Measurements from ENCODE around the gene CD46.

The CD46 gene

GRCh38 chr1:207839083-207839413 lies 87.2 kb downstream of the CD46 start:
- in situ Hi-C loops (cut with MboI; ENCODE audit: low sequenced_read_pairs): no loop called here

DNA sequence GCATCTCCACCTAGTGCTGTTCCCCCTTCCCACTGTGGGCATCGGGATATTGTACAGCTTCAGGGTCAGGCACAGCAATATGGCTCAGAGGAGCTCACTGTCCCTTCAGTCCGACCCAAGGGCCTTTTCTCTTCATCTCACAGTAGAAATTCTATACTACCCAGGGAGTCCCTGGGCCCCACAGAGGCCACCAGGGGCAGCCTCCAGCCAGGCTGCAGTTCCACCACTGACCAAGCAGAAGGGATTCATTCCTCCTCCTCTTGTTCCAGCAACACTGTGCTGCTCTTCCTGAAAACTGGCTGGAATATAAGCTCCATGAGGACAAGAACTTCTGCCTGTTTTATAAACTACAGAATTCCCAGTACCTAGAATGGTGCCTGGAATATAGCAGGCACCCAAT lies 88.5 kb downstream of the CD46 start:
- in situ Hi-C loops (cut with MboI; ENCODE audit: low sequenced_read_pairs): no loop called here

DNA sequence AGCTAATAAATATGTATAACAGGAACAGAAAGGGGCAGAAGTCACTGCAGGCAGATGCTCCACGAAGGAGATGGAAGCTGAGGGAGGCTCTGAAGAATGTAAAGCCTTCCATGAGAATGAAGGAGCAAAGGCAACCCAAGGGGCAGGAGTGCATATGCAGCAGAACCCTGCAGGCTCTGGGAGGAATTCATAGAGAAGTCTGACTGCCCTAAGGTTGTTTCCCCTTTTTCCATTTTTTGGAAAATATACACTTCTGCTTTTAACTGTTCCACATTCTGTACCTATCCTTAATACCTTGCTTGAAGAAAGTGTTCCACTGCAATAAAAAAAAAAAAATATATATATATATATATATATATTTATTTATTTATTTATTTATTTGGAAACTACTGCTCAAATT lies 89.4 kb downstream of the CD46 start:
- in situ Hi-C loops (cut with MboI; ENCODE audit: low sequenced_read_pairs): no loop called here

DNA sequence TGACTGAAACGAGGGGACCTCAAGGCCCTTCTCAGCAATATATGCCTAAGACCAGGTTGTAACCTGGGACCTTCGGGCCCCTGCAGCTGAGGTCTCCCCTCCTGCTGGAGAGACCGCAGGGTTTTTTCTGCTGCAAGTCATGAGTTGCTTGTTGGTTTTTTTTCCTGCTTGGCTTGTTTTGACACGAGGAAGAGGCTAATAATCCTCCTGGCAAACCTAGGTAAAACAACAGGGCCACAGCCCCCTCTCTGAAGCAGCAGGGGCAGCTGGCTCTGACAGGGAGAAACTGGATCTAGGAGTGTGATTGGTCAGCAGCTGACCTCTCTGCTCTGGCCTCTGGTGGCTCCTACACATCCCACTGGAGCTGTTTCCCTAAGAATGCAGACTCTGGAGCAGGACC lies 90.0 kb downstream of the CD46 start:
- in situ Hi-C loops (cut with MboI; ENCODE audit: low sequenced_read_pairs): no loop called here

DNA sequence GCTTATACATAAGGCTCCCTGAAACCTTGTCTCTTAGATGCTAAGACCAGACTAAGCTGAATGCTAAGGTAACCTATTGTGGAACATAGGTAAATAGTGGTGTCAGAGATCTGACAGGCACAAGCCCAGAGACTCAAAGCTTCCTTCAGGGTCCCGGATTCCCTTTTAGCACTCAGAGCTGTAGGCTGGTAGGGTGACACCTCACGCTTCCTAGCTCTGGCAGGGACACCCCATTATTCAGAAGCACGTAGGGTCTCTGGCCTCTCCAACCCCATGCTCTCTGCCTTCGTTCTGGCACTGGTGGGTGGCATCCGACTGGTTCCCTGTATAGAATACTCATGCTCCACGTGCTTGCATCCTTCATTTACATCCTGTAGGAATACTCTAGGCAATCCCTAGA lies 90.7 kb downstream of the CD46 start:
- in situ Hi-C loops (cut with MboI; ENCODE audit: low sequenced_read_pairs): no loop called here

DNA sequence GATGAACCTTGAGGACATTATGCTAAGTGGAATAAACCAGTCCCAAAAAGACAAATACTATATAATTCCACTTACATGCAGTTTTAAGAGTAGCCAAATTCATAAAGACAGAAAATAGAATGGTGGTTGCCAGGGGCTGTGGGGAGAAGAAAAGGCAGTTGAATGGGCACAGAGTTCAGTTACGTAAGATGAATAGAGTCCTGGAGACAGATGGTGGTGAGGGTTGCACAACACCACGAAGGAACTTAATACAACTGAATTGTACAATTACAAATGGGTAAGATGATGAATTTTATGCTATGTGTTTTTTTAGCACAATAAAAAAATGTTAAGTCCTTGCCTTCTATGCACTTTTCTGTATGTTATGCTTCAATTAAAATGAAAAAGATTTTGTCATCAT lies 92.5 kb downstream of the CD46 start:
- in situ Hi-C loops (cut with MboI; ENCODE audit: low sequenced_read_pairs): no loop called here
